Keratinocyte (primary cell): Measurements from ENCODE around the gene PARD3. TPM values are rescaled to one million over a fixed set of nuclear protein-coding genes. Genes with fewer than 3 reads are reported as not detected.
A peak's percentile ranks its signal among the peaks of the same experiment; 100 is the strongest.

Source experiments
- DNase-seq: peaks from one replicate; pipeline ENCODE4 v3.0.0-alpha.2; 2011; ENCODE audit warnings: low read depth, missing footprints, low spot score
- FAIRE-seq: peaks from 2 replicates; lab custom pipeline; 2011; peaks lifted over from hg19 to GRCh38; lab: Jason Lieb, UNC
- H2AFZ ChIP-seq: 2 replicates; pipeline ENCODE4 v1.6.0; 2012; ENCODE audit warnings: low read length, control low read depth, inconsistent platforms; ENCODE audit not compliant: control insufficient read depth
- H3K27ac ChIP-seq: 2 replicates; pipeline ENCODE4 v1.5.1; 2011; ENCODE audit warnings: low read length; ENCODE audit not compliant: control insufficient read depth, insufficient read depth
- H3K27me3 ChIP-seq: 3 replicates; pipeline ENCODE4 v1.6.0; 2011; ENCODE audit warnings: low read length; ENCODE audit not compliant: control insufficient read depth, insufficient read depth; ENCODE audit errors: extremely low read depth
- H3K36me3 ChIP-seq, 2 experiments: 2 replicates in 1 of 2; 3 replicates in 1 of 2; pipeline ENCODE4 v1.5.1; 2011; ENCODE audit warnings: low read length in 2 of 2, mild to moderate bottlenecking in 1 of 2; ENCODE audit not compliant: control insufficient read depth in 2 of 2, insufficient read depth in 2 of 2; ENCODE audit errors: extremely low read depth in 1 of 2
- H3K4me1 ChIP-seq: 3 replicates; pipeline ENCODE4 v1.5.1; 2011; ENCODE audit warnings: low read length; ENCODE audit not compliant: control insufficient read depth, insufficient read depth; ENCODE audit errors: extremely low read depth
- H3K4me2 ChIP-seq: 3 replicates; pipeline ENCODE4 v1.6.0; 2011; ENCODE audit warnings: low read depth, low read length; ENCODE audit not compliant: control insufficient read depth, insufficient read depth; ENCODE audit errors: extremely low read depth
- H3K4me3 ChIP-seq, 3 experiments: fragments of 200-600 bp in 1 of 3; sonication (generic) in 1 of 3; 2 replicates in 2 of 3; 3 replicates in 1 of 3; pipeline ENCODE4 v1.5.1; 2011 to 2016; ENCODE audit warnings: low read length in 3 of 3, mild to moderate bottlenecking in 3 of 3, control low read depth in 2 of 3, inconsistent platforms in 1 of 3, low read depth in 1 of 3, mixed read lengths in 1 of 3, mixed run types in 1 of 3, moderate library complexity in 1 of 3; ENCODE audit not compliant: control insufficient read depth in 2 of 3, insufficient read depth in 2 of 3; ENCODE audit errors: extremely low read depth in 1 of 3
- H3K79me2 ChIP-seq: 2 replicates; pipeline ENCODE4 v1.6.0; 2012; ENCODE audit warnings: low read length; ENCODE audit not compliant: control insufficient read depth, insufficient read depth
- H3K9ac ChIP-seq: 3 replicates; pipeline ENCODE4 v1.6.0; 2011; ENCODE audit warnings: low read length; ENCODE audit not compliant: control insufficient read depth, insufficient read depth; ENCODE audit errors: extremely low read depth
- H3K9me1 ChIP-seq: 3 replicates; pipeline ENCODE4 v1.6.0; 2011; ENCODE audit warnings: low read length; ENCODE audit not compliant: control insufficient read depth, insufficient read depth; ENCODE audit errors: extremely low read depth
- H3K9me3 ChIP-seq: 2 replicates; pipeline ENCODE4 v1.5.1; 2012; ENCODE audit warnings: low read depth, low read length; ENCODE audit not compliant: control insufficient read depth
- H4K20me1 ChIP-seq: 3 replicates; pipeline ENCODE4 v1.6.0; 2011; ENCODE audit warnings: low read length; ENCODE audit not compliant: control insufficient read depth, insufficient read depth; ENCODE audit errors: extremely low read depth
- EZH2 ChIP-seq: IDR thresholded peaks from one replicate; pipeline ENCODE4 v1.6.1; 2012; ENCODE audit warnings: inconsistent platforms, mild to moderate bottlenecking, low read length, moderate library complexity
- dilution Hi-C: fragments of 300-500 bp; cut with MboI; formaldehyde crosslinking; loops from one replicate; pipeline ENCODE4 v1.7.0; 2020; ENCODE audit warnings: low sequenced_read_pairs; ENCODE audit not compliant: extremely low pct_ligation_motif_present
- polyA plus RNA-seq, 5 experiments: library from polyadenylated mRNA; depleted of rRNA in 3 of 5; stranded (reverse) in 3 of 5; stranded (forward) in 1 of 5; unstranded in 1 of 5; fragments of >200 nt; gene quantifications; 1 replicate in 1 of 5; 2 replicates in 3 of 5; 3 replicates in 1 of 5; pipeline versions ENCODE4 v1.2.1 to v1.2.3, GENCODE V29; 2011 to 2012; ENCODE audit warnings: missing spikeins in 2 of 5, low read depth in 1 of 5, low replicate concordance in 1 of 5
- TF ChIP-seq, protein P1 (sequence below), 3 experiments: IDR thresholded peaks in 1 of 3; conservative IDR thresholded peaks in 1 of 3; optimal IDR thresholded peaks in 1 of 3; 2 replicates in 2 of 3; 3 replicates in 1 of 3; pipeline versions ENCODE3 to v1.5.1; 2011; ENCODE audit warnings: low read length in 3 of 3, mild to moderate bottlenecking in 3 of 3, moderate library complexity in 2 of 3, control low read depth in 1 of 3, inconsistent platforms in 1 of 3; ENCODE audit not compliant: insufficient read depth in 2 of 3; ENCODE audit errors: extremely low read depth in 1 of 3

Gene PARD3
- polyA plus RNA-seq, 1 donor (not counting 4 experiments of a cell fraction or from before 2014, with no cell fraction given), result 46.4 TPM

DNA sequence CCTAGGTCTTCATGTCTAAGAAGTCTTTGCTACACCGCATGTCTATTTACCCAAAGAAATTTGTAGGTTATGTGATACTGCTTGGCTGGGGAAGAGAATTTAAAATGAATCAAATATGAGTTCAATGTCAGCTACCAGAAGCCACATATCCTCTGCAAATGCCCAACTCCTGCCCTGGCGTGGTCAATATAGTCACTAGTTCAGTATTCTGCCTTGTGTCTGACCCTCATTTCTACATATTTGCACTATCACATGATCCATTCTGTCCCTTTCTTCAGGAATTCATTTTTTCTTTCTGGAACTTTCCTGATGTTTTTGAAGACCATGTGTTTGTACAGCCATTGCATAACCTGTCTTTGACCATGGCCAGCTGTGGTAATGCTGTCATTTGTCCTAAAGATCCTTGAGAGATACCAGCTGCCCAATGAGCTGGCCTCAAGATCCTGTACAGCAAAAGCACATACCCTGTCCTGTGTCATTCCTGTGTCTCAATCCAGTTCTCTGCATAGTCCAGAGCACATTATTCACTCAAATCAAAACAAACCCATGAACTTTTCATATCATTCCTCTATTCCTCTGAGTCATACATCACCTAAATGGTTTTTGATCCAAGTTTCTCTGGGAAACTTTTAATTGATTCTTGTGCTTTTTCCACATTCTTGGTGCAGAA, 524.5 kb downstream of the PARD3 start:
- Histone ChIP-seq H3K4me1 (peaks cover 8% of the 10 kb centered on the region), H3K9me3 (no peaks in the 10 kb centered on the region), H3K79me2 (no peaks in the 10 kb centered on the region), H3K4me3 (no peak overlapping the region), H3K27me3 (no peaks in the 10 kb centered on the region), H3K9me1 (no peaks in the 10 kb centered on the region), H3K4me2 (no peak overlapping the region), H3K36me3 (no peaks in the 10 kb centered on the region), H4K20me1 (no peaks in the 10 kb centered on the region), H3K27ac (no peak overlapping the region), H3K9ac (no peak overlapping the region), H2AFZ (no peak overlapping the region)
- no peak for FAIRE-seq
- TF ChIP-seq, protein P1, sequence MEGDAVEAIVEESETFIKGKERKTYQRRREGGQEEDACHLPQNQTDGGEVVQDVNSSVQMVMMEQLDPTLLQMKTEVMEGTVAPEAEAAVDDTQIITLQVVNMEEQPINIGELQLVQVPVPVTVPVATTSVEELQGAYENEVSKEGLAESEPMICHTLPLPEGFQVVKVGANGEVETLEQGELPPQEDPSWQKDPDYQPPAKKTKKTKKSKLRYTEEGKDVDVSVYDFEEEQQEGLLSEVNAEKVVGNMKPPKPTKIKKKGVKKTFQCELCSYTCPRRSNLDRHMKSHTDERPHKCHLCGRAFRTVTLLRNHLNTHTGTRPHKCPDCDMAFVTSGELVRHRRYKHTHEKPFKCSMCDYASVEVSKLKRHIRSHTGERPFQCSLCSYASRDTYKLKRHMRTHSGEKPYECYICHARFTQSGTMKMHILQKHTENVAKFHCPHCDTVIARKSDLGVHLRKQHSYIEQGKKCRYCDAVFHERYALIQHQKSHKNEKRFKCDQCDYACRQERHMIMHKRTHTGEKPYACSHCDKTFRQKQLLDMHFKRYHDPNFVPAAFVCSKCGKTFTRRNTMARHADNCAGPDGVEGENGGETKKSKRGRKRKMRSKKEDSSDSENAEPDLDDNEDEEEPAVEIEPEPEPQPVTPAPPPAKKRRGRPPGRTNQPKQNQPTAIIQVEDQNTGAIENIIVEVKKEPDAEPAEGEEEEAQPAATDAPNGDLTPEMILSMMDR (optimal IDR thresholded peaks at IDR 0.05 in 1 of 3, IDR thresholded peaks at IDR 0.05 in 1 of 3, conservative IDR thresholded peaks at IDR 0.05 in 1 of 3; ENCODE audit: extremely low read depth in 1 of 3, insufficient read depth in 2 of 3, low read length in 3 of 3), result no peak
- no peak for TF ChIP-seq EZH2
- dilution Hi-C loops, result no loop called here
- no peak for DNase-seq

DNA sequence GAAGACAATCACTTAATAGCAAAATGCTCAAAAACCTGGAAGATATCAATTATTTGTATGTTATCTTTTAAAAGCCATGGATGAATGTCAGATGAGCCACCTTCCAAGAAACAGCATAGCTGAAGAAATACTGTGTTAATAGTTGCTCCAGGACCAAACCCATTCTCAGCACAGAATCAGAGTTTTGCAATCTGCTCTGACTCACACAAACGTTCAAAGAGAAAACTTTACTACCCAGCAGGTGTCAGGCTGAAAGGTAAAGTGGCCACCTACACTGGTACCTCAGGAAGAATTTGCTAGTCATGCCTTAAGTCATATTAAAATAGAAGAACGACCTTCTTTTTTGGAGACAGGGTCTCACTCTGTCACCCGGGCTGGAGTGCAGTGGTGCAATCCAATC, 526.5 kb downstream of the PARD3 start:
- no peak for DNase-seq
- dilution Hi-C loops, result no loop called here
- H3K4me2 ChIP-seq, result no peak overlapping the region
- no peaks in the 10 kb centered on the region for H3K27me3 ChIP-seq
- no peaks in the 10 kb centered on the region for H3K9me3 ChIP-seq
- H3K4me1 ChIP-seq, result peaks cover 8% of the 10 kb centered on the region
- H3K27ac ChIP-seq, result no peak overlapping the region
- H4K20me1 ChIP-seq, result no peaks in the 10 kb centered on the region
- peak; percentile 71 for FAIRE-seq
- no peak overlapping the region for H3K4me3 ChIP-seq
- H2AFZ ChIP-seq, result no peak overlapping the region
- TF ChIP-seq, protein P1 (optimal IDR thresholded peaks at IDR 0.05 in 1 of 3, IDR thresholded peaks at IDR 0.05 in 1 of 3, conservative IDR thresholded peaks at IDR 0.05 in 1 of 3; ENCODE audit: extremely low read depth in 1 of 3, insufficient read depth in 2 of 3, low read length in 3 of 3), result peak in 1 of 3 experiments; percentile 16
- no peak for TF ChIP-seq EZH2
- H3K79me2 ChIP-seq, result no peaks in the 10 kb centered on the region
- no peaks in the 10 kb centered on the region for H3K9me1 ChIP-seq
- H3K9ac ChIP-seq, result no peak overlapping the region
- H3K36me3 ChIP-seq, result no peaks in the 10 kb centered on the region
